Natural killer cell (primary cell): ENCODE results near the gene OCRL. TPM values are rescaled to one million over a fixed set of nuclear protein-coding genes. Genes with fewer than 3 reads are reported as not detected.

Experiments
- ATAC-seq, 3 donors: fragments of 150-1000 bp in 2 of 3; fragments of 200-7000 bp in 1 of 3; cut with Tn5 transposase; 1 replicate in 1 of 3; 2 replicates in 2 of 3; pipeline ENCODE4 v1.10.0; 2021; ENCODE audit warnings: mild to moderate bottlenecking in 2 of 3, moderate library complexity in 2 of 3
- DNase-seq, 2 donors: peaks; one replicate each; pipeline versions ENCODE4 v3.0.0 to v3.0.0-alpha.2; 2013 to 2021; ENCODE audit warnings: mixed read lengths in 1 of 2
- H3K27ac ChIP-seq: one replicate; pipeline ENCODE4 v1.5.1; 2013; ENCODE audit warnings: mild to moderate bottlenecking, low read length
- H3K27me3 ChIP-seq: one replicate; pipeline ENCODE4 v1.6.1; 2013; ENCODE audit warnings: low read length; ENCODE audit not compliant: control insufficient read depth, insufficient read depth
- H3K36me3 ChIP-seq: one replicate; pipeline ENCODE4 v1.6.1; 2013; ENCODE audit warnings: low read length; ENCODE audit not compliant: control insufficient read depth, insufficient read depth
- H3K4me1 ChIP-seq: one replicate; pipeline ENCODE4 v1.6.1; 2013; ENCODE audit warnings: low read length; ENCODE audit not compliant: control insufficient read depth, insufficient read depth
- H3K4me3 ChIP-seq: one replicate; pipeline ENCODE4 v1.5.1; 2013; ENCODE audit warnings: low read length
- H3K9me3 ChIP-seq: one replicate; pipeline ENCODE4 v1.6.1; 2013; ENCODE audit warnings: low read length; ENCODE audit not compliant: control insufficient read depth, insufficient read depth
- H3K27ac Mint-ChIP-seq, 2 donors: one replicate each; pipeline ENCODE4 v1.8.0; 2022; ENCODE audit warnings: mild to moderate bottlenecking in 2 of 2, mixed read lengths in 2 of 2, moderate library complexity in 1 of 2
- H3K27me3 Mint-ChIP-seq, 2 donors: one replicate each; pipeline ENCODE4 v1.8.0; 2022; ENCODE audit warnings: low read depth in 2 of 2, mixed read lengths in 2 of 2
- H3K36me3 Mint-ChIP-seq: one replicate; pipeline ENCODE4 v1.8.0; 2022; ENCODE audit warnings: mixed read lengths
- H3K4me1 Mint-ChIP-seq, 2 donors: one replicate each; pipeline ENCODE4 v1.8.0; 2022; ENCODE audit warnings: mixed read lengths in 2 of 2
- H3K4me3 Mint-ChIP-seq: one replicate; pipeline ENCODE4 v1.8.0; 2022; ENCODE audit warnings: mild to moderate bottlenecking, moderate library complexity, mixed read lengths
- H3K9me3 Mint-ChIP-seq, 2 donors: one replicate each; pipeline ENCODE4 v1.8.0; 2022; ENCODE audit warnings: mixed read lengths in 2 of 2
- WGBS: methylation state at CpG from one replicate; pipeline ENCODE4 v1.1.7; 2013; ENCODE audit warnings: missing lambda C conversion rate; ENCODE audit not compliant: insufficient coverage; 5-methylcytosine and 5-hydroxymethylcytosine counted together
- intact Hi-C: fragments of 100-400 bp; cut with micrococcal nuclease; formaldehyde crosslinking; loops from one replicate; pipeline ENCODE4 v1.14.2; 2022
- total RNA-seq, 4 donors: library from RNA; stranded (reverse); fragments of 120-200 nt in 1 of 4; gene quantifications; one replicate each; pipeline versions ENCODE4 v1.2.3 to v1.2.4, GENCODE V29; 2013 to 2022
- TF ChIP-seq, protein P1 (sequence below): fragments of 200-600 bp; IDR thresholded peaks from one replicate; pipeline ENCODE4 v1.8.0; 2022; ENCODE audit warnings: antibody characterized with exemption

Gene OCRL
- total RNA-seq, 3 donors from 2014 or later (not counting 1 experiment from before 2014, with no cell fraction given): 1.0 to 2.2 (median 1.8) TPM

DNA sequence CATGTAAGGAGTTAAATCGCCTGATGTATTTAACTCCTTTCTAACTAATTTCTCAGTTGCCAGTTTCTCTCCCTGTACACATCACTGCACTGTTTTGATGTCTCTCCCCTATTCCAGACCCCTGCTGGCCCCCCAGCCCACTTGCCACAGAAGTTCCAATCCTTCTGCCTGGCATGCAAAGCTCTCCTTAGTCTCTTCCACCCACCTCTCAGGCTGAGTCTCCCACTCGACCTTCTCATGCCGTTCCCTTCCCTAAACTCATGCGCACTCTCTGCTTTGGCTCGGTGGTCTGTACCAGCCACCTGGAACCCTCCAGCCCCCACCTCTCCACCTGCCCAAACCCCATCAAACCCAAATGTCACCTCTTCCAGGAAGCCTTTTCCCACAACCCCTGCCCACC, 57.8 kb downstream of the OCRL start:
- WGBS: 68% methylated on average over 5 of the region's 5 CpGs
- no peak overlapping the region for H3K27ac Mint-ChIP-seq

DNA sequence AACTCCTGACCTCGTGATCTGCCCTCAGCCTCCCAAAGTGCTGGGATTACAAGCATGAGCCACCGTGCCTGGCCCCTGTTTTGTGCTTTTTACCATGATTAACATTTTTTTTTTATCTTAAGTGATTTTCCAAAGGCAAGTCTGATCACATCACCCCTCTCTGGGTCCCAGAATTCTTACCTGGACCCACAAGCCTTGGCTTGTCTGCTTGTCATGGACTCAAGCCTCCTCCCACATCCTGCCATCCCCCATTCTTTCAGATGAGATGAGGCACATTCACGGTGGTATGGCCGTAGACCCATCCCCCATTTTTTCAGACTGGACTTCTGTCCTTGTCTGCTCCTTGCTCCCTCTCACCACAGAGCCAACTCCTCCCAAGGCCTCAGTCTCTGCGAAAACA, 59.4 kb downstream of the OCRL start:
- Mint-ChIP-seq H3K4me1 (peaks cover 6 to 23% of the 10 kb centered on the region in 2 donors), H3K4me3 (no peak overlapping the region), H3K27me3 (peaks cover 5 to 8% of the 10 kb centered on the region in 2 donors), H3K27ac (no peak overlapping the region), H3K9me3 (no peaks in the 10 kb centered on the region), H3K36me3 (no peaks in the 10 kb centered on the region)
- Histone ChIP-seq H3K4me3 (no peak overlapping the region), H3K27me3 (no peaks in the 10 kb centered on the region), H3K27ac (no peak overlapping the region), H3K36me3 (no peaks in the 10 kb centered on the region), H3K4me1 (peaks cover 9% of the 10 kb centered on the region), H3K9me3 (no peaks in the 10 kb centered on the region)
- TF ChIP-seq, protein P1, sequence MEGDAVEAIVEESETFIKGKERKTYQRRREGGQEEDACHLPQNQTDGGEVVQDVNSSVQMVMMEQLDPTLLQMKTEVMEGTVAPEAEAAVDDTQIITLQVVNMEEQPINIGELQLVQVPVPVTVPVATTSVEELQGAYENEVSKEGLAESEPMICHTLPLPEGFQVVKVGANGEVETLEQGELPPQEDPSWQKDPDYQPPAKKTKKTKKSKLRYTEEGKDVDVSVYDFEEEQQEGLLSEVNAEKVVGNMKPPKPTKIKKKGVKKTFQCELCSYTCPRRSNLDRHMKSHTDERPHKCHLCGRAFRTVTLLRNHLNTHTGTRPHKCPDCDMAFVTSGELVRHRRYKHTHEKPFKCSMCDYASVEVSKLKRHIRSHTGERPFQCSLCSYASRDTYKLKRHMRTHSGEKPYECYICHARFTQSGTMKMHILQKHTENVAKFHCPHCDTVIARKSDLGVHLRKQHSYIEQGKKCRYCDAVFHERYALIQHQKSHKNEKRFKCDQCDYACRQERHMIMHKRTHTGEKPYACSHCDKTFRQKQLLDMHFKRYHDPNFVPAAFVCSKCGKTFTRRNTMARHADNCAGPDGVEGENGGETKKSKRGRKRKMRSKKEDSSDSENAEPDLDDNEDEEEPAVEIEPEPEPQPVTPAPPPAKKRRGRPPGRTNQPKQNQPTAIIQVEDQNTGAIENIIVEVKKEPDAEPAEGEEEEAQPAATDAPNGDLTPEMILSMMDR: no peak
- DNase-seq (no peak), ATAC-seq (no peak)
- 89% methylated on average over 5 of the region's 5 CpGs for WGBS
- intact Hi-C loops: no loop called here

More for the DNA sequence above, 57.8 kb downstream of the OCRL start:
- H3K36me3 ChIP-seq: no peaks in the 10 kb centered on the region
- Mint-ChIP-seq H3K4me1 (peaks cover 0 to 9% of the 10 kb centered on the region in 2 donors), H3K9me3 (no peaks in the 10 kb centered on the region), H3K4me3 (no peak overlapping the region), H3K36me3 (no peaks in the 10 kb centered on the region), H3K27me3 (peaks cover 5 to 8% of the 10 kb centered on the region in 2 donors)
- H3K4me1 ChIP-seq: no peaks in the 10 kb centered on the region
- TF ChIP-seq, protein P1: no peak
- H3K27ac ChIP-seq: no peak overlapping the region
- no peak overlapping the region for H3K4me3 ChIP-seq
- no peak for ATAC-seq
- H3K27me3 ChIP-seq: no peaks in the 10 kb centered on the region
- intact Hi-C loops: no loop called here
- H3K9me3 ChIP-seq: no peaks in the 10 kb centered on the region
- no peak for DNase-seq

DNA sequence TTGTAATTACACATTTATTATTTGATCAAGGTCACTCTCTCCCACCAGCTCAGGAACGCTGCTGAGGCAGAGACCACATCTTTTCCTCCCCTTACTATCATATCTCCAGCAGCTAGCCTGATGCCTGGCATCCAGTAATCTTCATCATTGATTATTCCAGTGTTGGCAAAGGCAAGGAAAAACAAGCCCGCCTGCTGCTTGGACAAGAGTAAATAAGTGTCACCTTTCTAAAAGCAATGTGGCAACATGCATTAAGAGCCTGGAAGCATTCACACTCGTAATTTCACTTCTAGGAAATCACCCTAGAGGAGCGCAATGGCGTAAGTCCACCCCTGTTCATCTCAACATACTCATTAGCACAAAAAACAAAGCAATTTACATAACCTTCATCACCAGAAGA, 59.9 kb downstream of the OCRL start:
- DNase-seq: no peak
- no peak for ATAC-seq
- no peaks in the 10 kb centered on the region for H3K27me3 ChIP-seq
- H3K27ac ChIP-seq: no peak overlapping the region
- H3K9me3 Mint-ChIP-seq: no peaks in the 10 kb centered on the region
- H3K4me3 Mint-ChIP-seq: no peak overlapping the region
- no peaks in the 10 kb centered on the region for H3K36me3 Mint-ChIP-seq
- intact Hi-C loops: loop anchor here (5.0 to 10.0 kb wide), 4 partner anchors 335 to 1317 kb away; no protein-coding TSS in a partner anchor
- peaks cover 5 to 8% of the 10 kb centered on the region in 2 donors for H3K27me3 Mint-ChIP-seq
- TF ChIP-seq, protein P1: no peak
- 89% methylated on average over 3 of the region's 5 CpGs for WGBS
- H3K9me3 ChIP-seq: no peaks in the 10 kb centered on the region
- H3K4me1 ChIP-seq: peaks cover 14% of the 10 kb centered on the region
- H3K36me3 ChIP-seq: no peaks in the 10 kb centered on the region
- no peak overlapping the region for H3K27ac Mint-ChIP-seq
- H3K4me3 ChIP-seq: no peak overlapping the region
- peaks cover 6 to 23% of the 10 kb centered on the region in 2 donors for H3K4me1 Mint-ChIP-seq

DNA sequence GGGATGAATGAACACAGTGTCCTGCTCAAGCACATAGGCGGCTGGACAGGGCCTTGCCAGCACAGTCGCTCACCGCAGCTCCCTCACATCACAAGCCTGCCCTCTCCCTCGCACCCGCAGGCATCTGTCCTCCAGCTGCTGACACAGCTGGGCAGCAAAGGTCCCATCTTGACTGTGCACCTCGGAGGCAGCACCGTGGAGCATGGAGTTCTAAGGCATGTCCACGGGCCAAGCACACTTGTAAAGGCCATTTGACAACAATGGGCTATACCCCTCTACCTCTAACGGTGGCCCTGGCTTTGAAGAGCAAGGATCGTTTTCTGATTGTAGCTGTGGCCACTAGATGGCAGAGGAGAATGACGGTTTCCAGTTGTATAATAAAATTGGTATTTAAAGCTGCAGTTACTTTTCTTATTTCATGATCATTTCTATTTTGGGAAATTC, 60.9 kb downstream of the OCRL start:
- no peaks in the 10 kb centered on the region for H3K27me3 ChIP-seq
- Mint-ChIP-seq H3K36me3 (no peaks in the 10 kb centered on the region), H3K27ac (no peak overlapping the region), H3K27me3 (peaks cover 5 to 8% of the 10 kb centered on the region in 2 donors), H3K9me3 (no peaks in the 10 kb centered on the region), H3K4me3 (no peak overlapping the region), H3K4me1 (peaks cover 6 to 23% of the 10 kb centered on the region in 2 donors)
- no peaks in the 10 kb centered on the region for H3K36me3 ChIP-seq
- intact Hi-C loops: loop anchor here (5.0 to 10.0 kb wide), 4 partner anchors 334 to 1316 kb away; no protein-coding TSS in a partner anchor
- H3K9me3 ChIP-seq: no peaks in the 10 kb centered on the region
- TF ChIP-seq, protein P1: peak; percentile 35
- no peak overlapping the region for H3K27ac ChIP-seq
- H3K4me1 ChIP-seq: peaks cover 21% of the 10 kb centered on the region
- DNase-seq: peak in 1 of 2 donors; percentile 59
- WGBS: 67% methylated on average over 7 of the region's 11 CpGs
- ATAC-seq: peak in 2 of 3 donors; percentile 52 to 57
- H3K4me3 ChIP-seq: no peak overlapping the region
